DMS53 treated with DMSO at 0.1 percent for 48 hours (cell line): ENCODE results near the gene SPOPL.
"Not testable (repeated sequence)": the region's sequence is repeated elsewhere in the genome, so short reads cannot be mapped to it uniquely, and the experiment has no call there.

ENCODE experiments used
- DNase-seq: peaks from one replicate; lab custom pipeline; 2025; ENCODE audit not compliant: unreplicated experiment; lab: John Stamatoyannopoulos, UW

SPOPL gene

DNA sequence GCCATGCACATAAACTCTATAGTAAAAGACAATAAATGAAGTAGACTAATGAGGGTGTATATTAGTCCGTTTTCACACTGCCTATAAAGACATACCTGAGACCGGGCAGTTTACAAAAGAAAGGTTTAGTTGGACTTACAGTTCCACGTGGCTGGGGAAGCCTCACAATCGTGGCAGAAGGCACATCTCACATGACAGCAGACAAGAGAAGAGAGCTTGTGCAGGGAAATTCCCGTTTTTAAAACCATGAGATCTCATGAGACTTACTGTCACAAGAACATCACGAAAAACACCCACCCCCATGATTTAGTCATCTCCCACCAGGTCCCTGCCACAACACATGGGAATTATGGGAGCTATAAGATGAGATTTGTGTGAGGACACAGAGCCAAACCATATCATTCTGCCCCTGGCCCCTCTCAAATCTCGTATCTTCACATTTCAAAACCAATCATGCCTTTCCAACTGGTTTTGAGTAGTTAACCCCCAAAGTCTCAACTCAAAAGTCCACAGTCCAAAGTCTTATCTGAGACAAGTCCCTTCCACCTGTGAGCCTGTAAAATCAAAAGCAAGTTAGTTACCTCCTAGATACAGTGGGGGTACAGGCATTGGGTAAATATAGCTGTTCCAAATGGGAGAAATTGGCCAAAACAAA, 21.6 kb downstream of the SPOPL start:
- DNase-seq = not testable (repeated sequence)

DNA sequence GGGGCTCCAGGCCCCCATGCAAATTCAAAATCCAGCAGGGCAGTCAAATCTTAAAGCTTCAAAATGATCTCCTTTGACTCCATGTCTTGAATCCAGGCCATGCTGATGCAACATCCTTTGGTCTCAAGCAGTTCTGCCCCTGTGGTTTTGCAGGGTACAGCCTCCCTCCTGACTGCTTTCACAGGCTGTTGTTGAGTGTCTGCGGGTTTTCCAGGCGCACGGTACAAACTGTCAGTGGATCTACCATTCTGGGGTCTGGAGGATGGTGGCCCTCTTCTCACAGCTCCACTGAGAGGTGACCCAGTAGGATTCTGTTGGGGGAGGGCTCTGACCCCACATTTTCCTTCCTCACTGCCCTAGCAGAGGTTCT, 22.1 kb downstream of the SPOPL start:
- not testable (repeated sequence) for DNase-seq

DNA sequence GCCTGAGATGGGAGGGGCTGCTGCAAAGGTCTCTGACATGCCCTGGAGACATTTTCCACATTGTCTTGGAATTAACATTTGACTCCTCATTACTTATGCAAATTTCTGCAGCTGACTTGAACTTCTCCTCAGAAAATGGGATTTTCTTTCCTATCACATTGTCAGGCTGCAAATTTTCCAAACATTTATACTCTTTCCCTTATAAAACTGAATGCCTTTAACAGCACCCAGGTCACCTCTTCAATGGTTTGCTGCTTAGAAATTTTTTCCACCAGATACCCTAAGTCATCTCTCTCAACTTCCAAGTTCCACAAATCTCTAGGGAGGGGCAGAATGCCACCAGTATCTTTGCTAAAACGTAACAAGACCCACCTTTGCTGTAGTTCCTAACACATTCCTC, 22.8 kb downstream of the SPOPL start:
- DNase-seq = not testable (repeated sequence)

DNA sequence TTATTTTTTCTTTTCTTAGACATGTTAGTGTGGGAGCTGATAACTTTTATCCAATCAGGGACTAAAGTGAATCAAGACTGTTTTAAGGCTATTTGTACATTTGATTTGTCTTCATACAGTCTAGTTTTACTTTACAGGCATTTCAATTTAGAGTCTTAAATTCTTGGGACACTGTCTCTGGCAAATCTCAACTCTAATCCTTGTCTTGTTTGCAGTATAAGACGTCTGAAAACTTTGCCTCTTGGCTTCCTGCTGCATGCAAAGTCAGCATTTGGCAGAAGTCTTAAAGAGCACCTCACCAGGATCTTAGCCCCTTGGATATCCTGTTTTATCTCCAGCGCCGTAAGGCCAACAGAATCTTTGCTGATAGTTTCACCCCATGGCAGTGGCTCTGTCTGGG, 30.3 kb downstream of the SPOPL start:
- no peak for DNase-seq

DNA sequence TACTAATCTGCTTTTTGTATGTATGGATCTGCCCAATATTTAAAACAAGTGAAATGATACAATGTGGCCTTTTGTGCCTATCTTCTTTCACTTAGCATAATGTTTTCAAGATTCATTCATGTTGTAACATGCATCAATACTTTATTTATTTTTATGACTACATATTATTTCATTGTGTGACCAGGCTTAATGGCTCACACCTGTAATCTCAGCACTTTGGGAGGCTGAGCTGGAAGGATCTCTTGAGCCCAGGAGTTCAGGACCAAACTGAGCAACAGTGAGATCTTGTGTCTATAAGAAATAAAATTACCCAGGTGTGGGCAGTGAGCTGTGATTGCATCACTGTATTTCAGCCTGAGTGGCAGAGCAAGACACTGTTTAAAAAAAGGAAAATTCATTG, 33.2 kb downstream of the SPOPL start:
- no peak for DNase-seq

GRCh38 chr2:138536302-138536701, 34.7 kb downstream of the SPOPL start:
- no peak for DNase-seq

DNA sequence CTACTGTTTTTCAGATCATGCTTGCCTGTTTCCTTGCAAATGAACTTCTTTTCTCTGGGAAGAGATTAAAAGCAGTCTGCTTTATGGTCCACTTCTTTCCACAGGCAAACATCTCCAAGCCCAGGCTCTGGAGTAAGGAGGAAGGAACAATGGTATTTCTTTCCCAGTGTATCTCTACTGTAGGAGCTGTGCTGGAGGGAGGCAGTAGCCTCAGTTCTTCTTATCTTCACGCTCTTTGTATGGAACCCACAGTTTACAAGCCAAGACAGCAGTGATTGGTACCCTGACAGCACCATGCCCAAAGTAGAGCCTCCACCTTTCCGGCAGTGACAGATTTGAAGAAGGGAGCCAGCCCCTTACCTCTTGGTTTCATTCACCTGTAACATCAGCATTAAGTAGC, 35.2 kb downstream of the SPOPL start:
- DNase-seq = no peak

DNA sequence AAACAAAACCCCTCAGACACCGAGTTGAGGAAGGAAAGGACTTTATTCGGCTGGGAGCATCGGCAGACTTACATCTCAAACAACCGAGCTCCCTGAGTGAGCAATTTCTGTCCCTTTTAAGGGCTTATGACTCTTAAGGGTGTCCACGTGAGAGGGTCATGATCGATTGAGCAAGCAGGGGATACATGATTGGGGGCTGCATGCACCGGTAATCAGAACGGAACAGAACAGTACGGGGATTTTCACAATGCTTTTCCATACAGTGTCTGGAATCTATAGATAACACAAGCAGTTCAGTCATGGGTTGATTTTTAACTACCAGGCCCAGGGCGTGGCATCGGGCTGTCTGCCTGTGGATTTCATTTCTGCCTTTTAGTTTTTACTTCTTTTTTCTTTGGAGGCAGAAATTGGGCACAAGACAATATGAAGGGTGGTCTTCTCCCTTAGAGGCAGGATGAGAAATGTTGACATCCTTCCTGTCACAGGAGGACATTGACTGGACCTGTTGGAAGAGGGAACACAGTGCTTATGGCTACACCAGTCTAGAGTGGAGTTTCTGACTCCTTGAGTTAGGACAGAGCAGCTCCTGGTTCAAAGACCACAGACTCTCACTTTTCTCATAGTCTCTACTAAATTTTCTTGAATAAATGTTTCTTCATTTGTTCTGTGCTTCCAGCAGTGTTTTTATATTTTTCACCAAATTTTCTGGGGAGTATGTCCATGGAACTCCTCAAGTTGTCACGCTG, 35.8 kb downstream of the SPOPL start:
- DNase-seq = no peak

DNA sequence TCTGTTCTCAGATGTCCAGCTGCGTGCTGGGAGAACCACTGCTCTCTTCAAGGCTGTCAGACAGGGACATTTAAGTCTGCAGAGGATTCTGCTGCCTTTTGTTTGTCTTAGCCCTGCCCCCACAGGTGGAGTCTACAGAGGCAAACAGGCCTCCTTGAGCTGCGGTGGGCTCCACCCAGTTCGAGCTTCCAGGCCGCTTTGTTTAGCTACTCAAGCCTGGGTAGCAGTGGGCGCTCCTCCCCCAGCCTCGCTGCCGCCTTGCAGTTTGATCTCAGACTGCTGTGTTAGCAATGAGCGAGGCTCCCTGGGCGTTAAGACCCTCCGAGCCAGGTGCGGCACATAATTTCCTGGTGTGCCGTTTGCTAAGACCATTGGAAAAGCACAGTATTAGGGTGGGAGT, 42.6 kb downstream of the SPOPL start:
- DNase-seq = not testable (repeated sequence)

- no peak for DNase-seq
Observed at GRCh38 chr2:138548796-138549195, 47.2 kb downstream of the SPOPL start.

GRCh38 chr2:138550172-138550571, 48.6 kb downstream of the SPOPL start:
- no peak for DNase-seq

- DNase-seq = no peak
Observed at GRCh38 chr2:138550670-138551287, 49.2 kb downstream of the SPOPL start.

DNA sequence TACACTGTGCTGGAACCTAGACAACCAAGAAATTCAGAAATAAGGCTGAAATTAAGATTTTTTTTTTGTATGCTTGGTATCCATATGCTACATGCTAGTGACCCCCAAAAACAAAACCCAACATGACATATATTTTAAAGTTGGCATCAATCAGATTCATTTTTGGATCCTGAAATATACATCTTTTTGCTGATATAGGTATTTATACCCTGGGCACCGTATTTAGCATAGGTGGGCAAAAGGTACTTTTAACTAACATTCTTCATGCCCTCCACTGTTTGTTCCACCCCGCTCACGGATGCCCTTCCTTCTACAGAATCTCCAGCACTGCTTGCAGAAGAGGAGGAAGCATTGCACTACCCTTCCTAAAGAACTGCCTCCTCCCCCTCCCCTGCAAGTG, 52.6 kb downstream of the SPOPL start:
- DNase-seq = no peak

- no peak for DNase-seq
Observed at GRCh38 chr2:138559641-138560040, 58.1 kb downstream of the SPOPL start.

- DNase-seq = peak; percentile 19
Observed at GRCh38 chr2:138564586-138565229, 63.1 kb downstream of the SPOPL start.

DNA sequence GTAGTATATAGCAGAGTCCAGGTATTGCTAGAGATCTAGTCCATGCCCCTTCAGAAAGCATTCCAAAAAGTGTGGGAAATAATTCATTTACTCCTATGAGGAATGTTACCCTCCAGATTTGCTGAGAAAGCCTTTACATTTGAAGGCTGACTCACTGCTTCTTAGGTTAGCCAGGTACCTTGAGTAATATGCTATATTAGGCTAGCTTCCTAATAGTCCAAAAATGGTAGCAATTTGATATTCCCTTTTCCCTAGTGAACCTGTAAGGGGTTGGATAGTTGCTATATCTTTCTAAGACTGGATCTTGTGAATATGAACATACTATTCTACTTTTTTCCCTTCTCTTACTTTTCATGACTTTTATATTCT, 63.6 kb downstream of the SPOPL start:
- no peak for DNase-seq

GRCh38 chr2:138572318-138572717, 70.7 kb downstream of the SPOPL start:
- DNase-seq = no peak

- no peak for DNase-seq
Observed at GRCh38 chr2:138577066-138577465, 75.5 kb downstream of the SPOPL start.

GRCh38 chr2:138579556-138579955, 78.0 kb downstream of the SPOPL start:
- no peak for DNase-seq

DNA sequence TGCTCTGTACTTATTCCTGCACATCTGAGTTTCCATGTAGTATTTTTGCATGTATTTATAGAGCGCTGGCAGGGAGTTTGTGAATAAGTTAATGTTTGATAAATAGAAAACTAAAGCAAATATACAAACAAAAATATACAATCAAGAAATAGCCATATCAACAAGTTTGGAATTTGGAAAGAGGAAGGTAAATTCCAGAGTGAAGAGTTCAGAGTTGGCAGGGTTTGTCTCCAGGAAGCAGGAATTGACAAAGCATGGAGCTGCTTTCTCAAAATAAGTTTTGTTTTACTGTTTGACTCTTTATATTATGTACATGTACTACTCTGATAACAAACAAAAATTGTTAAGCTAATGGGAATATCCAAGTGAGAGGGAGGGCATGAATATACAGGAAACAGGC, 80.3 kb downstream of the SPOPL start:
- DNase-seq = no peak

- no peak for DNase-seq
Observed at GRCh38 chr2:138589663-138590062, 88.1 kb downstream of the SPOPL start.

- DNase-seq = no peak
Observed at GRCh38 chr2:138596403-138596802, 94.8 kb downstream of the SPOPL start.
